Stimulated activated CD4-positive, alpha-beta T cell treated with anti-CD3 and anti-CD28 coated beads, Interleukin-1b, Interleukin-23, amount 100 ng/mL, for 48 hours (primary cell): ENCODE results near the gene ZFYVE21.

Experiments used
- DNase-seq: peaks from one replicate; pipeline ENCODE4 v3.0.0-alpha.2; 2020

Gene ZFYVE21

DNA sequence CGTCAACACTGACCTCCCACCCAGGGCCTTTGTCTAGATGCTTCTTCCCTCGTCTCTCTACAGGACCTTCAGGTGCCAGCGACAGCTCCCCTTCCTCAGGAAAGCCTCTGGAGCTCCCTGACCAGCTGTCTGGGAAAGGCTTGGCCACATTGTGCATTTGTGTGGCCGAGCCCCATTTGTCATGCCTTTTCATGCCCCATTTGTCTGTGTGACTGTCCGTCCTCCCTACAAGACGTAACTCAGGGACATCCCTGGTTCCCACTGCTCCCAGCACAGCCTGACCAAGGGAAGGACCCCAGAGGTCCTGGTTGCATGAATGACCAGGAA, 23.8 kb downstream of the ZFYVE21 start:
- no peak for DNase-seq

- DNase-seq, result no peak
Measured at GRCh38 chr14:103739793-103740501, 24.3 kb downstream of the ZFYVE21 start.

GRCh38 chr14:103740991-103741689, 25.5 kb downstream of the ZFYVE21 start:
- no peak for DNase-seq

GRCh38 chr14:103741876-103742275, 26.3 kb downstream of the ZFYVE21 start:
- DNase-seq, result no peak

GRCh38 chr14:103742499-103743255, 27.1 kb downstream of the ZFYVE21 start:
- no peak for DNase-seq

GRCh38 chr14:103743691-103744090, 28.1 kb downstream of the ZFYVE21 start:
- no peak for DNase-seq

- no peak for DNase-seq
Measured at GRCh38 chr14:103744621-103745395, 29.2 kb downstream of the ZFYVE21 start.

DNA sequence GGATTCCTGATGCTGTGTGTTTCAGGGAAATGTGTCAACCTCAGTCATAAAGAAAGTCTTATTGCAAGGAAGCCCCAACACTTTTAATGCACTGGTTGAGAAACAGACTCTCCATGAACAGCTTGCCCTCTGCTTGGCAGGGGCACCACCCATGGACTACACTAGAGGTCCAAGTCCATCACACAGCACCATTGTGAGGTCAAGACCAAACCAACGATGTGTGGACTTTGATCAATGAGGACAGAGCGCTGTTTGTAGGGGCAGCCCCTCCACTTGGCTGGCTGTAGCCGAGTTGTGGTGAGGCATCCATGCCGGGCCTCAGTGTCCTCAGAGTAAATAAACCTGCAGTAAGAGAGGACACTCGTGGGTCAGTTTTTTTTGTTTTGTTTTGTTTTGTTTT, 29.8 kb downstream of the ZFYVE21 start:
- no peak for DNase-seq

GRCh38 chr14:103746701-103747100, 31.1 kb downstream of the ZFYVE21 start:
- no peak for DNase-seq

DNA sequence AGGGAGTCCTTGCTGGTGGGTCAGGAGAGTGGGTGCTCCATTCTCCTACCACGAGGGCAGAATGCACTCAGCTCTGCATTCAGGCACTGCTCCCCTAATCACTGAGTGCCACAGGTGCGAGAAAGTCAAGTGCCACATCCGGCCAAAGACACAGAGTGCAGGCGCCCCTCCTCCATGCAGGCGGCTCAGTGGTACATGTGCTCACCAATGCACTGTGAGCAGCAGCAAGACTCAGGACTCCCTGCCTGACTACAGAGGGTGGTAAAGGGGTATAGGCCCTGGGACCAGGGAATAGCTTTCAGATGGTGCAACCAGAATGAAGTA, 32.9 kb downstream of the ZFYVE21 start:
- peak; percentile 57 for DNase-seq

- DNase-seq, result no peak
Measured at GRCh38 chr14:103749452-103749851, 33.8 kb downstream of the ZFYVE21 start.

GRCh38 chr14:103749860-103750259, 34.2 kb downstream of the ZFYVE21 start:
- DNase-seq, result no peak

- no peak for DNase-seq
Measured at GRCh38 chr14:103753774-103754173, 38.2 kb downstream of the ZFYVE21 start.

GRCh38 chr14:103755060-103755459, 39.5 kb downstream of the ZFYVE21 start:
- no peak for DNase-seq

GRCh38 chr14:103758059-103758776, 42.6 kb downstream of the ZFYVE21 start:
- no peak for DNase-seq

GRCh38 chr14:103762036-103762435, 46.4 kb downstream of the ZFYVE21 start:
- DNase-seq, result no peak

- DNase-seq, result no peak
Measured at GRCh38 chr14:103762541-103762940, 46.9 kb downstream of the ZFYVE21 start.

DNA sequence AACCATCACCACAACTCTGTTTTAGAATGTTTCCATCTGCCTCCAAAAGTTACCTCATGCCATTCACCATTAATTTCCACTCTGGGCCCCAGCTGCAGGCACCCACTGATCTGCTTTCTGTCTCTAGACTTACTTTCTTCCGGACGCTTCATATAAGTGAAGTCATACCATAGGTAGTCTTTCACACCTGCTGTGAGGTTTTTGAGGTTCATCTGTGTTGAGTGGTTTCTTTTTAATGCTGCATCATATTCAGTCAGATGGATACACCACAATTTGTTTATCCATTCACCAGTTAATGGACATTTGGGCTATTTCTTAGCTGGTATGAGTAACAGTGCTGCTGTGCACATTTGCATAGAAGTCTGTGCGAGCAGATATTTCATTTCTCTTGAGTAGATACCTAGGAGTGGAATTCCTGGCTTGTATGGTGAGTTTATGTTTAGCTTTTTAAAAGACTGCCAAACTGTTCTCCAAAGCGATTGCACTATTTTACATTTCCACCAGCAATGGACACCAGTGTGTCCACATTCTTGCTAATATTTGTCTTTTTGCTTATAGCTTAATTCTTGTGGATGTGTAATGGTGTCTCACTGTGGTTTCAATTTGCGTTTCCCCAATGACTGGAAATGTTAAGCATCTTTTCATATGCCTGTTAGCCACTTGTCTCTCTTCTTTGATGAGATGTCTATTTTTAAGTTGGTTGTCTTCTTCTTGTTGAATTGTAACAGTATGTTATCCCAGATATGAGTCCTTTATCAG, 48.3 kb downstream of the ZFYVE21 start:
- DNase-seq, result no peak

- DNase-seq, result no peak
Measured at GRCh38 chr14:103765526-103765925, 49.9 kb downstream of the ZFYVE21 start.

- DNase-seq, result no peak
Measured at GRCh38 chr14:103767336-103767894, 51.8 kb downstream of the ZFYVE21 start.

DNA sequence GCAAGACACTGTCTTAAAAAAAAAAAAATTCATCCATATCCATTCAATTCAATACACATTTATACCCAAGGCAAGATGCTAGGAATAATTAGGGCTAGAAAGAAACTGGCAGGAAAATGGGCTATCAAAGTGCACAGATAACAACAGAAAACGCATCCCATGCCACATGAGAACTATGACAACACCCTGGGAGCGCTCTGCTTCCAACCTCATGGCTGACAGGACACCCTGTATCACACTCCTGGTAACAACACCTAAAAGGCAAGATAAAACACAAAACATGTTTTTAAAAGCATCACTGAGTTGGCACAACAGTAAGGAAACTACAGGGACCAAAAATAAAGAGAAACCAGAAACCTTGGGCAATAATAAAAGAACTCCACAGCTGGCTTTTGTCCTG, 54.9 kb downstream of the ZFYVE21 start:
- no peak for DNase-seq

DNA sequence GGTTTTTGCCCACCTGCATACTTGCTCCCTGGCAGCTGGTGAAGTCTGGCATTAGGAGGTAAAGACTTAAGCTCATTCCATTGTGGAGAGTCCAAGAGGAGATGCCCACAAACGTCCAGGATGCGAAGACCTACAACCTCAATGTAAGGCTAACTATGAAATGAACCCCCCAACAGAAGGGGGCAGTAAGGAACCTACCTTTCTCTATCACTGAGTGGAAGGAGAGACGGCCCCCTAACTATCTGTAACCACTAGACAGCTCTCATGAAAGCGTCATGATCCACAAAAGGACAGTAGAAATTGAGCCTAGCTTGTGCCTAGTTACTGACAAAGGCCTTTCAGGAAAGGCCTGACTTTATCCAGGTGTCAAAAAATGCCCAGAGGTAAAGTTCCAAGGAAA, 55.3 kb downstream of the ZFYVE21 start:
- no peak for DNase-seq
